IMR-90 (cell line): Measurements from ENCODE around the gene EDC4. TPM values are rescaled to one million over a fixed set of nuclear protein-coding genes. Genes with fewer than 3 reads are reported as not detected.
A peak's percentile ranks its signal among the peaks of the same experiment; 100 is the strongest.

Source experiments
- ATAC-seq: fragments of 200-7000 bp; cut with Tn5 transposase; 2 replicates; pipeline ENCODE4 v1.9.1; 2020; ENCODE audit warnings: low read depth, mild to moderate bottlenecking, moderate library complexity
- BruUV-seq: library from RNA; stranded (reverse); fragments of 400-500 nt; replicated peaks from 2 replicates; lab custom pipeline; 2021; lab: Mats Ljungman, UMichigan
- CTCF ChIA-PET: fragments of 300-600 bp; formaldehyde crosslinking; extraction: SDS; loops from one replicate; lab custom pipeline; 2021; ENCODE audit warnings: antibody characterized with exemption; lab: Yijun Ruan, JAX
- POLR2A ChIA-PET: fragments of 300-600 bp; sonication (Branson Sonifier 250); formaldehyde crosslinking; loops from one replicate; lab custom pipeline; 2022; ENCODE audit warnings: antibody characterized with exemption; ENCODE audit not compliant: unreplicated experiment; lab: Charles Lee
- DNase-seq: peaks from one replicate; pipeline ENCODE4 v3.0.0; 2013
- H2AFZ ChIP-seq: replicated peaks from 2 replicates; pipeline ENCODE3; 2013; ENCODE audit warnings: low read length, mild to moderate bottlenecking; ENCODE audit not compliant: poor library complexity
- H2AK5ac ChIP-seq: 2 replicates; pipeline ENCODE4 v1.6.1; 2013; ENCODE audit warnings: low read depth, low read length, inconsistent platforms
- H2AK9ac ChIP-seq: replicated peaks from 2 replicates; pipeline ENCODE3; 2013; ENCODE audit warnings: mild to moderate bottlenecking, low read depth, low read length, moderate library complexity; ENCODE audit not compliant: poor library complexity
- H2BK120ac ChIP-seq: 2 replicates; pipeline ENCODE4 v1.6.1; 2013; ENCODE audit warnings: low read depth, low read length, inconsistent platforms
- H2BK15ac ChIP-seq: 3 replicates; pipeline ENCODE4 v1.6.1; 2013; ENCODE audit warnings: low read depth, low read length, inconsistent platforms
- H2BK20ac ChIP-seq: 2 replicates; pipeline ENCODE4 v1.6.1; 2013; ENCODE audit warnings: low read depth, mild to moderate bottlenecking, inconsistent platforms, low read length, moderate library complexity
- H2BK5ac ChIP-seq: 2 replicates; pipeline ENCODE4 v1.6.1; 2013; ENCODE audit warnings: mild to moderate bottlenecking, low read depth, low read length, inconsistent platforms; ENCODE audit not compliant: poor library complexity, severe bottlenecking
- H3K14ac ChIP-seq: replicated peaks from 2 replicates; pipeline ENCODE4 v1.6.1; 2013; ENCODE audit warnings: low read depth, low read length, inconsistent platforms
- H3K18ac ChIP-seq: 2 replicates; pipeline ENCODE4 v1.6.1; 2013; ENCODE audit warnings: low read depth, low read length, control low read depth
- H3K23ac ChIP-seq: 2 replicates; pipeline ENCODE4 v1.6.1; 2013; ENCODE audit warnings: low read depth, low read length, inconsistent platforms
- H3K27ac ChIP-seq: 2 replicates; pipeline ENCODE4 v1.5.1; 2013; ENCODE audit warnings: mild to moderate bottlenecking, control low read depth, low read length; ENCODE audit not compliant: insufficient read depth
- H3K27me3 ChIP-seq: 2 replicates; pipeline ENCODE4 v1.6.1; 2013; ENCODE audit warnings: low read length; ENCODE audit not compliant: control insufficient read depth, insufficient read depth
- H3K36me3 ChIP-seq: 2 replicates; pipeline ENCODE4 v1.6.1; 2013; ENCODE audit warnings: low read length, mixed read lengths; ENCODE audit not compliant: control insufficient read depth, insufficient read depth
- H3K4ac ChIP-seq: 2 replicates; pipeline ENCODE4 v1.6.1; 2013; ENCODE audit warnings: low read depth, low read length, inconsistent platforms
- H3K4me1 ChIP-seq: 2 replicates; pipeline ENCODE4 v1.6.1; 2013; ENCODE audit warnings: low read length, mixed read lengths; ENCODE audit not compliant: control insufficient read depth, insufficient read depth
- H3K4me2 ChIP-seq: 2 replicates; pipeline ENCODE4 v1.6.1; 2013; ENCODE audit warnings: low read depth, mild to moderate bottlenecking, control low read depth, low read length, moderate library complexity
- H3K4me3 ChIP-seq: 2 replicates; pipeline ENCODE4 v1.5.1; 2013; ENCODE audit warnings: low read depth, mild to moderate bottlenecking, control low read depth, low read length, moderate library complexity; ENCODE audit not compliant: insufficient read depth
- H3K56ac ChIP-seq: 2 replicates; pipeline ENCODE4 v1.6.1; 2013; ENCODE audit warnings: low read length, inconsistent platforms; ENCODE audit not compliant: insufficient read depth; ENCODE audit errors: extremely low read depth
- H3K79me1 ChIP-seq, 2 experiments: 2 replicates each; pipeline ENCODE4 v1.6.1; 2013; ENCODE audit warnings: low read length in 2 of 2, inconsistent platforms in 1 of 2, low read depth in 1 of 2
- H3K9ac ChIP-seq: 2 replicates; pipeline ENCODE4 v1.6.1; 2013; ENCODE audit warnings: low read depth, low read length, control low read depth
- H3K9me1 ChIP-seq: 2 replicates; pipeline ENCODE4 v1.6.1; 2013; ENCODE audit warnings: low read length, inconsistent platforms; ENCODE audit not compliant: insufficient read depth
- H3K9me3 ChIP-seq: 2 replicates; pipeline ENCODE4 v1.6.1; 2013; ENCODE audit warnings: low read length; ENCODE audit not compliant: control insufficient read depth, insufficient read depth
- H4K20me1 ChIP-seq: 2 replicates; pipeline ENCODE4 v1.6.1; 2013; ENCODE audit warnings: low read length, inconsistent platforms; ENCODE audit not compliant: insufficient read depth
- H4K5ac ChIP-seq: 2 replicates; pipeline ENCODE4 v1.6.1; 2013; ENCODE audit warnings: mild to moderate bottlenecking, low read depth, low read length, control low read depth
- H4K8ac ChIP-seq, 2 experiments: 2 replicates each; pipeline ENCODE4 v1.6.1; 2013; ENCODE audit warnings: low read depth in 2 of 2, low read length in 2 of 2, control low read depth in 1 of 2, inconsistent platforms in 1 of 2
- H4K91ac ChIP-seq: 2 replicates; pipeline ENCODE4 v1.6.1; 2013; ENCODE audit warnings: low read depth, low read length, inconsistent platforms; ENCODE audit not compliant: insufficient read depth
- BHLHE40 ChIP-seq: fragments of 150-350 bp; IDR thresholded peaks from 2 replicates; pipeline ENCODE4 v1.6.1; 2016; ENCODE audit warnings: mild to moderate bottlenecking, low read depth, low read length
- CEBPB ChIP-seq: IDR thresholded peaks from 2 replicates; pipeline ENCODE4 v1.6.1; 2012; ENCODE audit warnings: low read depth, low read length, improper control_type of control experiment
- FOS ChIP-seq: fragments of 150-350 bp; IDR thresholded peaks from 2 replicates; pipeline ENCODE4 v1.6.1; 2016; ENCODE audit warnings: low read depth, low read length
- MAFK ChIP-seq: IDR thresholded peaks from 2 replicates; pipeline ENCODE4 v1.6.1; 2012; ENCODE audit warnings: low read depth, low read length, improper control_type of control experiment
- MAZ ChIP-seq: IDR thresholded peaks from 2 replicates; pipeline ENCODE4 v1.6.1; 2012; ENCODE audit warnings: low read depth, mild to moderate bottlenecking, low read length, improper control_type of control experiment, moderate library complexity, borderline replicate concordance
- MXI1 ChIP-seq: IDR thresholded peaks from 2 replicates; pipeline ENCODE4 v1.6.1; 2012; ENCODE audit warnings: low read depth, mild to moderate bottlenecking, low read length, moderate library complexity, borderline replicate concordance
- NFE2L2 ChIP-seq: fragments of 150-350 bp; IDR thresholded peaks from 2 replicates; pipeline ENCODE4 v1.6.1; 2016; ENCODE audit warnings: low read depth, mild to moderate bottlenecking, low read length
- RAD21 ChIP-seq: IDR thresholded peaks from 2 replicates; pipeline ENCODE4 v1.6.1; 2012; ENCODE audit warnings: low read length, improper control_type of control experiment
- RCOR1 ChIP-seq: IDR thresholded peaks from 2 replicates; pipeline ENCODE4 v1.6.1; 2012; ENCODE audit warnings: mild to moderate bottlenecking, low read length, improper control_type of control experiment; ENCODE audit not compliant: insufficient replicate concordance
- SMC3 ChIP-seq: fragments of 150-350 bp; IDR thresholded peaks from 2 replicates; pipeline ENCODE4 v1.6.1; 2016; ENCODE audit warnings: low read depth, mild to moderate bottlenecking, antibody characterized with exemption, low read length, moderate library complexity
- WGBS, 2 experiments: methylation state at CpG; one replicate each; pipeline versions ENCODE4 v1.1.5 to v1.1.7; 2013; ENCODE audit warnings: missing lambda C conversion rate in 2 of 2; ENCODE audit not compliant: insufficient read length in 1 of 2; ENCODE audit errors: extremely low coverage in 2 of 2; 5-methylcytosine and 5-hydroxymethylcytosine counted together
- dilution Hi-C: fragments of 300-500 bp; cut with HindIII; formaldehyde crosslinking; loops from one replicate; pipeline ENCODE4 v1.14.3; 2018; ENCODE audit warnings: low sequenced_read_pairs; ENCODE audit not compliant: unreplicated experiment
- in situ Hi-C: fragments of 300-500 bp; cut with MboI; formaldehyde crosslinking; loops from 3 replicates; pipeline ENCODE4 v1.14.3; 2019; ENCODE audit warnings: low sequenced_read_pairs, inconsistent platforms, mixed read lengths
- intact Hi-C: fragments of 100-400 bp; cut with micrococcal nuclease; formaldehyde crosslinking; loops from 2 replicates; pipeline ENCODE4 v1.10.0; 2022
- polyA plus RNA-seq, 3 experiments: library from polyadenylated mRNA; depleted of rRNA; stranded (reverse); fragments of >200 nt; gene quantifications; 2 replicates each; pipeline ENCODE4 v1.2.3, GENCODE V29; 2012; ENCODE audit warnings: low replicate concordance in 1 of 3
- total RNA-seq: library from RNA; depleted of rRNA; stranded (reverse); fragments of >200 nt; gene quantifications from 2 replicates; pipeline ENCODE4 v1.2.3, GENCODE V29; 2012
- TF ChIP-seq, protein P1 (sequence below): fragments of 150-350 bp; IDR thresholded peaks from 2 replicates; pipeline ENCODE4 v1.6.1; 2017; ENCODE audit warnings: mild to moderate bottlenecking, antibody characterized with exemption, low read length, low read depth
- TF ChIP-seq, protein P2 (sequence below): conservative IDR thresholded peaks from 2 replicates; pipeline ENCODE4 v1.5.1; 2012; ENCODE audit warnings: mild to moderate bottlenecking, low read depth, low read length, improper control_type of control experiment
- TF ChIP-seq, protein P3 (sequence below): fragments of 150-350 bp; IDR thresholded peaks from 2 replicates; pipeline ENCODE4 v1.6.1; 2016; ENCODE audit warnings: low read depth, mild to moderate bottlenecking, low read length, moderate library complexity, borderline replicate concordance

The EDC4 gene
- total and polyA plus RNA-seq, 2 of the 4 experiments (the other 2 are of a cell fraction) = 33.2 to 64.0 TPM

DNA sequence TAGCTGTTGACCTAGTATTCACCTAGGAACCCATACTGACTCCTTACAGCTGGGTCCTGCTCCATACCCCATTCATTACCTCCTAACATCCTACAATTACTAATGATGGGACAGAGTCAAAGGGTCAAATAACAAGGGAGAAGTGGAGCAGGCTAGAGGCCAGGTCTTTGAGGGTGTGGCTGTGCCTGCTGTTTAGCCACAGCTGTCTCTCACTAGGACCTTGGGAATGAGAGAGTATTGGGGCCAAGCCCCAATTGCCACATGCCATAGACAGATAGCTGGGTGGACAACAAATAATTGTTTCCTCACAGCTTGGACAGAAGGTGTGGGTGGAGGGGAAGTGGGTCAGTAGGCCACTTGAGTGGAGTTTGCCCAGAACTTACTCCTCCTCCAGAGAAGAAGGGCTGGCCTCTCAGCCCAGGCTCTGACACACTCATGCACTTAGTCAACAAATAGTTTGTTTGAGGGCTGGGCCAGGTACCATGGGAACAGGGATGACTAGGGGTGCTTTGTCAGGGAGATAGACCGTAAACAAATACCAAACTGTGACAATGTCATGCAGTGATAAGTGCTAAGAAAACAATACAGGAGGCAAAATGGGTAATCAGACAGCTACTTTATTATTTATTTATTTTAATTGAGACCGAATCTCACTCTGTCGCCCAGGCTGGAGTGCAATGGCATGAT is 15.2 kb upstream of the EDC4 start:
- H4K20me1 ChIP-seq = peaks cover 97% of the 10 kb centered on the region

More for the DNA sequence above, 15.2 kb upstream of the EDC4 start:
- Histone ChIP-seq H3K4me1 (peaks cover 21% of the 10 kb centered on the region), H3K36me3 (peaks cover 17% of the 10 kb centered on the region), H2BK20ac (no peak overlapping the region), H2AK9ac (peak overlapping the region; percentile 1), H3K4me2 (no peak overlapping the region), H4K5ac (no peak overlapping the region), H3K9me1 (peaks cover 62% of the 10 kb centered on the region), H3K9ac (no peak overlapping the region), H3K23ac (no peak overlapping the region), H3K56ac (no peak overlapping the region), H3K9me3 (no peaks in the 10 kb centered on the region), H3K4me3 (no peak overlapping the region), H3K18ac (no peak overlapping the region), H2AFZ (no peak overlapping the region), H4K91ac (no peak overlapping the region), H3K27ac (no peak overlapping the region), H2BK5ac (no peak overlapping the region), H2BK15ac (no peak overlapping the region), H2AK5ac (no peak overlapping the region), H3K14ac (no peak overlapping the region), H3K27me3 (no peaks in the 10 kb centered on the region), H3K4ac (no peak overlapping the region), H4K8ac (no peak overlapping the region), H2BK120ac (no peak overlapping the region), H3K79me1 (peaks cover 29 to 89% of the 10 kb centered on the region in 2 experiments)
- dilution Hi-C loops = no loop called here
- in situ Hi-C loops = no loop called here
- ChIA-PET CTCF (interaction anchor here (1.3 to 2.0 kb wide), 2 partner anchors 26 to 41 kb away, joined by 4 to 8 read pairs; partner anchors contain the start of gene NRN1L), POLR2A (no interaction called here)
- DNase-seq = peak; percentile 92
- no CpG with 5 or more reads among the region's 3 CpGs for WGBS, 2 experiments
- TF ChIP-seq, protein P1, sequence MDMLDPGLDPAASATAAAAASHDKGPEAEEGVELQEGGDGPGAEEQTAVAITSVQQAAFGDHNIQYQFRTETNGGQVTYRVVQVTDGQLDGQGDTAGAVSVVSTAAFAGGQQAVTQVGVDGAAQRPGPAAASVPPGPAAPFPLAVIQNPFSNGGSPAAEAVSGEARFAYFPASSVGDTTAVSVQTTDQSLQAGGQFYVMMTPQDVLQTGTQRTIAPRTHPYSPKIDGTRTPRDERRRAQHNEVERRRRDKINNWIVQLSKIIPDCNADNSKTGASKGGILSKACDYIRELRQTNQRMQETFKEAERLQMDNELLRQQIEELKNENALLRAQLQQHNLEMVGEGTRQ = no peak
- peak; percentile 31 for TF ChIP-seq RCOR1
- no peak; the same call in 1 of the 2 replicates for TF ChIP-seq RAD21
- peak; percentile 37; the same call in 1 of the 2 replicates for TF ChIP-seq MAFK
- TF ChIP-seq BHLHE40 = peak; percentile 34; the same call in 1 of the 2 replicates
- TF ChIP-seq MAZ = 0 out of 2 replicates have a peak, but pooled peaks have one; percentile 25
- peak; percentile 60 for TF ChIP-seq CEBPB
- TF ChIP-seq, protein P2, sequence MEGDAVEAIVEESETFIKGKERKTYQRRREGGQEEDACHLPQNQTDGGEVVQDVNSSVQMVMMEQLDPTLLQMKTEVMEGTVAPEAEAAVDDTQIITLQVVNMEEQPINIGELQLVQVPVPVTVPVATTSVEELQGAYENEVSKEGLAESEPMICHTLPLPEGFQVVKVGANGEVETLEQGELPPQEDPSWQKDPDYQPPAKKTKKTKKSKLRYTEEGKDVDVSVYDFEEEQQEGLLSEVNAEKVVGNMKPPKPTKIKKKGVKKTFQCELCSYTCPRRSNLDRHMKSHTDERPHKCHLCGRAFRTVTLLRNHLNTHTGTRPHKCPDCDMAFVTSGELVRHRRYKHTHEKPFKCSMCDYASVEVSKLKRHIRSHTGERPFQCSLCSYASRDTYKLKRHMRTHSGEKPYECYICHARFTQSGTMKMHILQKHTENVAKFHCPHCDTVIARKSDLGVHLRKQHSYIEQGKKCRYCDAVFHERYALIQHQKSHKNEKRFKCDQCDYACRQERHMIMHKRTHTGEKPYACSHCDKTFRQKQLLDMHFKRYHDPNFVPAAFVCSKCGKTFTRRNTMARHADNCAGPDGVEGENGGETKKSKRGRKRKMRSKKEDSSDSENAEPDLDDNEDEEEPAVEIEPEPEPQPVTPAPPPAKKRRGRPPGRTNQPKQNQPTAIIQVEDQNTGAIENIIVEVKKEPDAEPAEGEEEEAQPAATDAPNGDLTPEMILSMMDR = no peak
- TF ChIP-seq, protein P3, sequence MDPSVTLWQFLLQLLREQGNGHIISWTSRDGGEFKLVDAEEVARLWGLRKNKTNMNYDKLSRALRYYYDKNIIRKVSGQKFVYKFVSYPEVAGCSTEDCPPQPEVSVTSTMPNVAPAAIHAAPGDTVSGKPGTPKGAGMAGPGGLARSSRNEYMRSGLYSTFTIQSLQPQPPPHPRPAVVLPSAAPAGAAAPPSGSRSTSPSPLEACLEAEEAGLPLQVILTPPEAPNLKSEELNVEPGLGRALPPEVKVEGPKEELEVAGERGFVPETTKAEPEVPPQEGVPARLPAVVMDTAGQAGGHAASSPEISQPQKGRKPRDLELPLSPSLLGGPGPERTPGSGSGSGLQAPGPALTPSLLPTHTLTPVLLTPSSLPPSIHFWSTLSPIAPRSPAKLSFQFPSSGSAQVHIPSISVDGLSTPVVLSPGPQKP = no peak
- peak; percentile 40 for TF ChIP-seq NFE2L2
- TF ChIP-seq FOS = peak; percentile 71
- no peak for TF ChIP-seq SMC3
- TF ChIP-seq MXI1 = peak; percentile 68
- peak; percentile 96 for ATAC-seq
- intact Hi-C loops = no loop called here
- no TSS peak for BruUV-seq
